Caco-2 (cell line): ENCODE results near the gene TFPT. TPM values are rescaled to one million over a fixed set of nuclear protein-coding genes. Genes with fewer than 3 reads are reported as not detected.

Experiments used
- BruUV-seq: library from RNA; stranded (reverse); fragments of 400-500 nt; replicated peaks from 2 replicates; lab custom pipeline; 2021; lab: Mats Ljungman, UMichigan
- CTCF ChIA-PET: fragments of 300-600 bp; sonication (Branson Sonifier 250); formaldehyde crosslinking; loops from one replicate; lab custom pipeline; 2022; ENCODE audit warnings: antibody characterized with exemption; lab: Charles Lee
- POLR2A ChIA-PET: fragments of 300-600 bp; sonication (Branson Sonifier 250); formaldehyde crosslinking; loops from one replicate; lab custom pipeline; 2022; ENCODE audit warnings: antibody characterized with exemption; lab: Charles Lee
- DNase-seq, 2 experiments: peaks; one replicate each; pipeline versions ENCODE4 v3.0.0 to v3.0.0-alpha.2; 2020 to 2022
- H3K27me3 ChIP-seq: replicated peaks from 2 replicates; pipeline ENCODE4 v1.6.0; 2011; ENCODE audit warnings: low read length; ENCODE audit not compliant: control insufficient read depth, insufficient read depth
- H3K36me3 ChIP-seq: 2 replicates; pipeline ENCODE4 v1.5.1; 2011; ENCODE audit warnings: low read length; ENCODE audit not compliant: control insufficient read depth, insufficient read depth
- H3K4me1 ChIP-seq: fragments of 250-450 bp; sonication (Bioruptor Pico); 2 replicates; pipeline ENCODE4 v1.5.1; 2020; ENCODE audit warnings: mild to moderate bottlenecking
- H3K4me3 ChIP-seq: 2 replicates; pipeline ENCODE4 v1.5.1; 2011; ENCODE audit warnings: low read depth, mild to moderate bottlenecking, control low read depth, low read length
- H3K9me3 ChIP-seq: fragments of 250-450 bp; sonication (Bioruptor Pico); 2 replicates; pipeline ENCODE4 v1.5.1; 2020; ENCODE audit warnings: mild to moderate bottlenecking, moderate library complexity
- H3K27ac Mint-ChIP-seq: one replicate; pipeline ENCODE4 v1.8.0; 2022; ENCODE audit warnings: mixed read lengths; ENCODE audit not compliant: unreplicated experiment
- H3K27me3 Mint-ChIP-seq: one replicate; pipeline ENCODE4 v1.8.0; 2022; ENCODE audit warnings: mixed read lengths; ENCODE audit not compliant: insufficient read depth, unreplicated experiment
- H3K36me3 Mint-ChIP-seq: one replicate; pipeline ENCODE4 v1.8.0; 2022; ENCODE audit warnings: mild to moderate bottlenecking, mixed read lengths; ENCODE audit not compliant: insufficient read depth, unreplicated experiment
- H3K4me1 Mint-ChIP-seq: one replicate; pipeline ENCODE4 v1.8.0; 2022; ENCODE audit warnings: low read depth, mixed read lengths; ENCODE audit not compliant: unreplicated experiment
- H3K4me3 Mint-ChIP-seq: one replicate; pipeline ENCODE4 v1.8.0; 2022; ENCODE audit warnings: mild to moderate bottlenecking, moderate library complexity, mixed read lengths; ENCODE audit not compliant: unreplicated experiment
- H3K9me3 Mint-ChIP-seq: one replicate; pipeline ENCODE4 v1.8.0; 2022; ENCODE audit warnings: mixed read lengths; ENCODE audit not compliant: unreplicated experiment
- intact Hi-C: fragments of 100-400 bp; cut with micrococcal nuclease; formaldehyde crosslinking; loops from one replicate; pipeline ENCODE4 v1.10.0; 2022; ENCODE audit not compliant: unreplicated experiment
- total RNA-seq: library from RNA; stranded (reverse); gene quantifications from 2 replicates; pipeline ENCODE4 v1.2.3, GENCODE V29; 2022
- TF ChIP-seq, protein P1 (sequence below), 2 experiments: fragments of 200-600 bp in 1 of 2; IDR thresholded peaks; 1 replicate in 1 of 2; 2 replicates in 1 of 2; pipeline versions ENCODE4 v1.5.1 to v1.8.0; 2011 to 2022; ENCODE audit warnings: antibody characterized with exemption in 1 of 2, control low read depth in 1 of 2, inconsistent platforms in 1 of 2, low read depth in 1 of 2, low read length in 1 of 2, mild to moderate bottlenecking in 1 of 2, moderate library complexity in 1 of 2; ENCODE audit not compliant: insufficient read depth in 1 of 2, severe bottlenecking in 1 of 2, unreplicated experiment in 1 of 2

TFPT gene
- total RNA-seq, 1 experiment from 2014 or later = 23.0 TPM

DNA sequence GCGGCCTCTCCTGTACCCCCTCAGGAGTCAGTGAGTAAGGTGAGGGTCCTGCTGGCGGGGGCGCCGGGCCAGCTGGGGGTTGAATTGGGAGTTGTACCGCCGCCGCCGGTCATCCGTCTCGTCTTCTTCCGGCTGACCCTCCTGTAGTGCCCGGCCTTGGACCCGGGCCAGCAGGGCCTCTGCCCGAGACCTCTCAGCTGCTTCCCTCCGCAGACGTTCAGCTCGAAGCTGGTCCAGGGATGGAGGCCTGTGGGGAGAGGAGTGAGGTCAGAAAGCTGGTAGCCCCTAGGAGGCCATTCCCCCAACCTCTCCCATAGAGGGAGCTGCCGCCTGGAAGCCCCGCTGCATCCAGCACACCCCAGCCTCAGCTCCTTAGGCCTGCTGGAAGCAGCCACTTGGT is 40.2 kb upstream of the TFPT start:
- TF ChIP-seq, protein P1, sequence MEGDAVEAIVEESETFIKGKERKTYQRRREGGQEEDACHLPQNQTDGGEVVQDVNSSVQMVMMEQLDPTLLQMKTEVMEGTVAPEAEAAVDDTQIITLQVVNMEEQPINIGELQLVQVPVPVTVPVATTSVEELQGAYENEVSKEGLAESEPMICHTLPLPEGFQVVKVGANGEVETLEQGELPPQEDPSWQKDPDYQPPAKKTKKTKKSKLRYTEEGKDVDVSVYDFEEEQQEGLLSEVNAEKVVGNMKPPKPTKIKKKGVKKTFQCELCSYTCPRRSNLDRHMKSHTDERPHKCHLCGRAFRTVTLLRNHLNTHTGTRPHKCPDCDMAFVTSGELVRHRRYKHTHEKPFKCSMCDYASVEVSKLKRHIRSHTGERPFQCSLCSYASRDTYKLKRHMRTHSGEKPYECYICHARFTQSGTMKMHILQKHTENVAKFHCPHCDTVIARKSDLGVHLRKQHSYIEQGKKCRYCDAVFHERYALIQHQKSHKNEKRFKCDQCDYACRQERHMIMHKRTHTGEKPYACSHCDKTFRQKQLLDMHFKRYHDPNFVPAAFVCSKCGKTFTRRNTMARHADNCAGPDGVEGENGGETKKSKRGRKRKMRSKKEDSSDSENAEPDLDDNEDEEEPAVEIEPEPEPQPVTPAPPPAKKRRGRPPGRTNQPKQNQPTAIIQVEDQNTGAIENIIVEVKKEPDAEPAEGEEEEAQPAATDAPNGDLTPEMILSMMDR (IDR thresholded peaks at IDR 0.05; ENCODE audit: insufficient read depth in 1 of 2, low read depth in 1 of 2, low read length in 1 of 2, severe bottlenecking in 1 of 2, unreplicated experiment in 1 of 2) = no peak
- intact Hi-C loops = no loop called here
- Mint-ChIP-seq H3K4me1 (peaks cover 16% of the 10 kb centered on the region), H3K4me3 (no peak overlapping the region), H3K27me3 (no peaks in the 10 kb centered on the region), H3K36me3 (peaks cover 93% of the 10 kb centered on the region), H3K9me3 (no peaks in the 10 kb centered on the region), H3K27ac (no peak overlapping the region)
- CTCF ChIA-PET = no interaction called here
- Histone ChIP-seq H3K27me3 (no peaks in the 10 kb centered on the region), H3K4me3 (no peak overlapping the region), H3K36me3 (peaks cover 10% of the 10 kb centered on the region), H3K4me1 (peaks cover 12% of the 10 kb centered on the region), H3K9me3 (no peaks in the 10 kb centered on the region)
- no peak for DNase-seq
- no TSS peak for BruUV-seq
- POLR2A ChIA-PET = no interaction called here

DNA sequence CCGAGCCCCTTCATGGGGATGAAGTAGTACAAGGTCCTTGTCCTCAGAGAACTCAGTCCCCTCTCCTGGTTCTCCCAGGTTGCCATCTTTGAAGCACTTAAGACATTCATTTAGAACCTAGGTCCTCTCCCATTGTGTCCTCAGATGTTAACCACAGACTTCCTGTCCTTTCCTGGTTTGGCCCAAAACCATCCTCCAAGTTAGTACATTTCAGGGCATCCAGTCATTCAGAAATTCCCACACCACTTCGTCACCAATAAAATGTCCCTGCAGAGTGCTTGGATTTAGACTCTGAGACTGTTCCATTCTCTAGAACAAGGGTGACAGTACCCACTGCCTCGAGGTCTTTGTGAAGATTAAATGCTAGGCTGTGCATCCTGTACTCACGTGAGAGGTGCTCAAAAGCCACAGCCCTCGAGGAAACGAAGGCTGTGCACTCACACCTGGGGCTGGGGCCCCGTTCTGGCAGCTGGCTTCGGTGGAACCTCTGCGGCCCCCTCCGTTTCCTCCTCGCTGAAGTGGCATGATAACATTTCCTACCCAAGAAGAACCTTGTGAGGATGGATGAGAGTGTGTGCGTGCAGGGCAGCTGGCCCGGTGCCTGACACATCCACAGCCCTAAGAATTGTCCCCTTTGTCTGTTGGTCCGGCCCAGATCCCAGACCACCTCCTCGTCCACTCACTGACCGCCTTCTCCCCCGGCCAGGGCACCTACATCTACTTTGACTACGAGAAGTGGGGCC is 39.3 kb upstream of the TFPT start:
- TF ChIP-seq, protein P1 (IDR thresholded peaks at IDR 0.05; ENCODE audit: insufficient read depth in 1 of 2, low read depth in 1 of 2, low read length in 1 of 2, severe bottlenecking in 1 of 2, unreplicated experiment in 1 of 2) = no peak
- Histone ChIP-seq H3K27me3 (no peaks in the 10 kb centered on the region), H3K36me3 (peaks cover 10% of the 10 kb centered on the region), H3K4me1 (peaks cover 10% of the 10 kb centered on the region), H3K4me3 (no peak overlapping the region), H3K9me3 (no peaks in the 10 kb centered on the region)
- DNase-seq = no peak
- CTCF ChIA-PET = no interaction called here
- Mint-ChIP-seq H3K9me3 (no peaks in the 10 kb centered on the region), H3K27ac (no peak overlapping the region), H3K4me1 (peaks cover 15% of the 10 kb centered on the region), H3K36me3 (peaks cover 91% of the 10 kb centered on the region), H3K4me3 (no peak overlapping the region), H3K27me3 (no peaks in the 10 kb centered on the region)
- intact Hi-C loops = no loop called here
- BruUV-seq = no TSS peak
- POLR2A ChIA-PET = no interaction called here

DNA sequence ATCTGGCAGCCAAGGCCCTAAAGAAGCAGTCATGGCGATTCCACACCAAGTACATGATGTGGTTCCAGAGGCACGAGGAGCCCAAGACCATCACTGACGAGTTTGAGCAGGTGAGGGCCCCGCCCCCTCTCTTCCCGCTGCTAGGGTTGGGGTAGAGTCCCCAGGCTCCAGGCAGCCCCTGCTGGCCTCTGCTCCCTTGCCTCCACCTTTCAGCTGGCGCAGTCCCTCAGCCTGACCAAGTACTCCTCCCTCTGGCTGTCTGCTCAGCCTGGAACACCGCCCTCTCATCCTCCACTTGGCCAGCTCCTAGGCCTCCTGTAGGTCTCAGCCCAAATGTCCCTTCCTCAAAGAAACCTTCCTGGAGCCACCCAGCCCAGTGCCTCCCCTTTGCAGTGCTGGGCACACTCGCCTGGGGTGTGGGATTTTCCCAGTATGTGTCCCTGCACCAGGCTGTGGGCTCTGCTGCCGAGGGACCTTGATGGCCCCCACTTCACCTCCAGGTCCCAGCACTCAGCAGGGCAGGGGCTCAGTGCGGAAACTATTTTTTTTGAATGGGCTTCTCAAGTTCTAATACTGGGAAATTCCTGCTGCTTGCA is 38.4 kb upstream of the TFPT start:
- Histone ChIP-seq H3K9me3 (no peaks in the 10 kb centered on the region), H3K4me3 (no peak overlapping the region), H3K27me3 (no peaks in the 10 kb centered on the region), H3K4me1 (peaks cover 10% of the 10 kb centered on the region), H3K36me3 (peaks cover 10% of the 10 kb centered on the region)
- ChIA-PET CTCF (no interaction called here), POLR2A (no interaction called here)
- H3K27ac Mint-ChIP-seq = peak overlapping the region; percentile 55
- H3K4me1 Mint-ChIP-seq = peaks cover 15% of the 10 kb centered on the region
- intact Hi-C loops = no loop called here
- no peak overlapping the region for H3K4me3 Mint-ChIP-seq
- no peaks in the 10 kb centered on the region for H3K9me3 Mint-ChIP-seq
- peaks cover 90% of the 10 kb centered on the region for H3K36me3 Mint-ChIP-seq
- BruUV-seq = no TSS peak
- DNase-seq = no peak
- TF ChIP-seq, protein P1 (IDR thresholded peaks at IDR 0.05; ENCODE audit: insufficient read depth in 1 of 2, low read depth in 1 of 2, low read length in 1 of 2, severe bottlenecking in 1 of 2, unreplicated experiment in 1 of 2) = no peak
- H3K27me3 Mint-ChIP-seq = no peaks in the 10 kb centered on the region
